ENCODE data around the gene INSYN2B. TPM values are rescaled to one million over a fixed set of nuclear protein-coding genes. Genes with fewer than 3 reads are reported as not detected.

The INSYN2B gene
- total and polyA plus RNA-seq, 2 of the 8 experiments (the other 6 are each of a cell fraction or from before 2014, with no cell fraction given), result not detected

- no peak overlapping the region for H3K9ac ChIP-seq (replicated peaks in 1 of 4; ENCODE audit: extremely low read depth in 1 of 4, low read depth in 3 of 4, low read length in 3 of 4)
- no peak overlapping the region for H2BK12ac ChIP-seq (ENCODE audit: low read depth, low read length)
- no peaks in the 10 kb centered on the region for H3K23me2 ChIP-seq (ENCODE audit: low read depth, low read length)
- peak; percentile 82 for TF ChIP-seq BACH1 (IDR thresholded peaks at IDR 0.05; ENCODE audit: low read length)
- no peak for TF ChIP-seq SIRT6 (IDR thresholded peaks at IDR 0.05; ENCODE audit: low read length)
- TF ChIP-seq MAFK (IDR thresholded peaks at IDR 0.05; ENCODE audit: low read depth, low read length), result peak; percentile 58; the same call in 1 of the 2 replicates
- no peak overlapping the region for H3K4me3 ChIP-seq (ENCODE audit: extremely low read depth in 1 of 4, insufficient read depth in 2 of 4, low read depth in 3 of 4, low read length in 4 of 4)
- H3K36me3 ChIP-seq (ENCODE audit: control insufficient read depth in 2 of 4, insufficient read depth in 4 of 4, low read length in 3 of 4), result no peaks in the 10 kb centered on the region
- H3K4ac ChIP-seq (replicated peaks; ENCODE audit: insufficient read length, low read depth, low read length), result no peak overlapping the region
- no peaks in the 10 kb centered on the region for H3K79me2 ChIP-seq (ENCODE audit: control insufficient read depth in 1 of 2, insufficient read depth in 2 of 2, low read length in 2 of 2)
- H4K8ac ChIP-seq (ENCODE audit: extremely low read depth, insufficient read depth, low read length), result no peak overlapping the region
- H2AK5ac ChIP-seq (ENCODE audit: low read depth, low read length), result no peak overlapping the region
- no peak overlapping the region for H3K23ac ChIP-seq (ENCODE audit: insufficient read length)
- no peaks in the 10 kb centered on the region for H3K4me1 ChIP-seq (replicated peaks in 1 of 4; ENCODE audit: control insufficient read depth in 3 of 4, insufficient read depth in 4 of 4, low read length in 3 of 4)
- no peak overlapping the region for H3K27ac ChIP-seq (ENCODE audit: low read depth, low read length)
- H2AFZ ChIP-seq (ENCODE audit: low read length), result no peak overlapping the region
- H2BK15ac ChIP-seq (ENCODE audit: low read length), result no peak overlapping the region
- FAIRE-seq, result no peak
- H2BK120ac ChIP-seq (replicated peaks; ENCODE audit: low read depth, low read length), result no peak overlapping the region
- no peak overlapping the region for H3K14ac ChIP-seq (ENCODE audit: insufficient read length)
- H3K9me3 ChIP-seq (ENCODE audit: insufficient read depth in 2 of 2, low read depth in 1 of 2, low read length in 1 of 2), result peaks cover 0 to 7% of the 10 kb centered on the region in 2 experiments; a peak in 2 of 4 replicates
- no peak overlapping the region for H4K5ac ChIP-seq (ENCODE audit: insufficient read length, low read depth, low read length)
- WGBS, 2 experiments (ENCODE audit: extremely low coverage in 1 of 2, insufficient coverage in 1 of 2, insufficient read length in 1 of 2, insufficient replicate concordance in 2 of 2, low coverage in 1 of 2, low lambda C conversion rate in 2 of 2, missing lambda C conversion rate in 1 of 2), result 91% methylated on average over 2 of the region's 2 CpGs; no CpG with 5 or more reads in 1 of the 2 experiments
- H3K56ac ChIP-seq (replicated peaks; ENCODE audit: insufficient read length, low read depth, low read length), result no peak overlapping the region
- no peaks in the 10 kb centered on the region for H4K20me1 ChIP-seq (replicated peaks in 1 of 2; ENCODE audit: control insufficient read depth in 1 of 2, insufficient read depth in 2 of 2, low read length in 2 of 2)
- no peak overlapping the region for H2BK5ac ChIP-seq (ENCODE audit: low read depth, low read length)
- no peaks in the 10 kb centered on the region for H3K79me1 ChIP-seq (ENCODE audit: low read depth, low read length)
- no peak overlapping the region for H4K91ac ChIP-seq (replicated peaks; ENCODE audit: insufficient read length, low read length)
- DNase-seq (ENCODE audit: low read depth in 1 of 2, low spot score in 2 of 2), result no peak
- no peak overlapping the region for H2BK20ac ChIP-seq (ENCODE audit: low read length)
- H3K18ac ChIP-seq (ENCODE audit: extremely low read depth, low read length), result no peak overlapping the region
- POLR2A ChIA-PET (ENCODE audit: partially characterized antibody), result no interaction called here
- CTCF ChIA-PET (ENCODE audit: partially characterized antibody), result no interaction called here
- peaks cover 0 to 1% (median 0%) of the 10 kb centered on the region in 4 experiments; a peak in 1 of 7 replicates for H3K27me3 ChIP-seq (replicated peaks in 1 of 4; ENCODE audit: control insufficient read depth in 3 of 4, extremely low read depth in 1 of 4, insufficient read depth in 3 of 4, low read length in 3 of 4)
- H3K4me2 ChIP-seq (ENCODE audit: insufficient read depth in 1 of 2, low read depth in 2 of 2, low read length in 2 of 2), result no peak overlapping the region
Observed at GRCh38 chr5:169856571-169856970, 123.7 kb downstream of the INSYN2B start.
